Fibroblast of pulmonary artery (primary cell): Measurements from ENCODE around the gene CSNK2A2.

ENCODE experiments used
- DNase-seq: peaks from one replicate; pipeline ENCODE4 v3.0.0-alpha.2; 2010; ENCODE audit warnings: low read depth
- H3K4me3 ChIP-seq: replicated peaks from 2 replicates; pipeline ENCODE4 v1.5.1; 2011; ENCODE audit warnings: low read depth, mild to moderate bottlenecking, control low read depth, low read length, moderate library complexity
- CTCF ChIP-seq: IDR thresholded peaks from 2 replicates; pipeline ENCODE4 v1.5.1; 2011; ENCODE audit warnings: mild to moderate bottlenecking, control low read depth, low read length, inconsistent platforms; ENCODE audit errors: missing control alignments

The CSNK2A2 gene

DNA sequence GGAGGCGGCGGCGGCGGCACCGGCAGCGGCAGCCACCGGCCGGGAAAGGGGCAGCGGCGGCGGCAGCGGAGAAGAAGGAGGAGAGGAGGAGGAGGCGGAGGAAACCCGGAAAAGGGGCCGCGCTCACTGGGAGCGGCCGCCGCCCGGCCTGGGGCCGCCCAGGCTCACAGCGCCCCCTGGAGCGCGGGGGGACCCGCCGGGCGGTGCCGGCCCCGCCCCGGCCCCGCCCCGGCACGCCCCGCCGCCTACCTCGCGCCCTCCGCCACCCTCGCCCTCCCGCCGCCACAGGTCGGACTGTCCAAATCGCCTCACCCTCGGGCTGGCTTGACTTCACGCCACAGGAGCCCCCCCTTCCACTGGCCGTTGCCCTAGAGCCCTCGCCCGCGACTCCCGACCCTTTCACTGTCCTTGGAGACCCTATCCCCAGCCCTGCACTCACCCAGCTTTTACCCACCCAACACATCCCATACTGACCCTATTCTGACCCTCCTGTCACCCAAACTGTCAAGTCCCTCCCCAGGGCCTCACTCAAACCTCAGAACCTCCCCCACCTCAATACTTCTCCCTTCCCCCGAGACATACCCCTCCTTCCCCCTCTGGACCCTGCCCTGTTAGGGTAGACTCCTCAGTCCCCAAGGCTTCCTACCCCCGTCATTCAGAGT lies at the start of gene CSNK2A2:
TSS of gene CSNK2A2 (minus strand) at position 85 of the 662 bp plus-strand sequence. CDS start 370 bp downstream, outside the sequence.
- no peak for TF ChIP-seq CTCF
- H3K4me3 ChIP-seq, result peak within 1 kb of the TSS; percentile 82
- peak; percentile 68 for DNase-seq

- no peak overlapping the region for H3K4me3 ChIP-seq
- no peak for DNase-seq
- TF ChIP-seq CTCF, result no peak
These were observed 45.7 kb upstream of the CSNK2A2 start for GRCh38 chr16:58243528-58244004.

GRCh38 chr16:58236831-58237230 lies 38.9 kb upstream of the CSNK2A2 start:
- no peak for TF ChIP-seq CTCF
- no peak overlapping the region for H3K4me3 ChIP-seq

DNA sequence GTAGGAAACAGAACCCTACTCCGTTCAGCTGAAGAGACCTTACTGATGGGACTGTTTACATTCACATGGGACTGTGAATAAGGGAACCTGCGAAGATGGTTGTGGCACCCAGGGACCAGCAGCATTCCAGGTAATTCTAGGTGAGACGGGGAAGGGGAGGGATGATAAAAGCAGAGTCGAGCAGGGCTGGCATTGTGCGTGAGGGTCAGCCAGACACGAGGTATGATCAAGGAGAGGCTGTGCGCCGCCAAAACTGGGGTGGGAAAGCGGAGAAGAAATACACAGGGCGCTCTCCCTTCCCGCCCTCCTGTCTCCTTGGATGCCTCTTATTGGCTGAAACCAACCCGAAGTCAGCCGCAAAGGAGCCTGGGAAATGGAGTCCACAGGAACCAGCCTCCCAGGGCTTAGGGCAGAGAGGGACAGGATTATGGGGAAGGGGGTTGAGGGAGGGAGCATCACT lies 38.4 kb upstream of the CSNK2A2 start:
- TF ChIP-seq CTCF, result no peak
- H3K4me3 ChIP-seq, result peak overlapping the region; percentile 40
- DNase-seq, result peak; percentile 57

More at GRCh38 chr16:58236831-58237230, 38.9 kb upstream of the CSNK2A2 start:
- DNase-seq, result no peak

DNA sequence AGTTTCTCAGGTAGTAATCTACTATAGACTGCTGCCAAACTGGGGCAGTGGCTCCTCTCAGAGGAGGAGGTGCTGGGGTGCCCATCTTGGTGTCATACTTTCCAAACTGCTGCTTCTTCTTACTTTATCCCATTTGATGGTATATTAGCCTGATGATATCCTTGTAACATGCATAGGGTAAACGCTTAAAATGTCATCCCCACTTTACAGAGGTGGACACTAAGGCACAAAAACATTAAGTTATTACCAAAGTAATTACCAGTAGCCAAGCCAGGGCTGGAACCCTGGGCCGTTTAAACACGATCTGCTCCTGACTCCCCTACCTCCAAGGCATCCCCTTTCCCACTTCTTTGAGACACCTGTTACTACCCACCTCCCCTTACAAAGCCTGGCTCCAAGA lies 37.8 kb upstream of the CSNK2A2 start:
- DNase-seq, result no peak
- no peak for TF ChIP-seq CTCF
- H3K4me3 ChIP-seq, result no peak overlapping the region

GRCh38 chr16:58234831-58235595 lies 37.1 kb upstream of the CSNK2A2 start:
- TF ChIP-seq CTCF, result no peak
- no peak overlapping the region for H3K4me3 ChIP-seq
- DNase-seq, result no peak
